HG03457 (cell line): Measurements from ENCODE around the gene SHROOM4.

Source experiments
- ATAC-seq: cut with Tn5 transposase; IDR thresholded peaks from one replicate; pipeline ENCODE4 v1.9.1; 2021; ENCODE audit warnings: moderate number of reproducible peaks; ENCODE audit not compliant: unreplicated experiment

SHROOM4 gene, protein sequence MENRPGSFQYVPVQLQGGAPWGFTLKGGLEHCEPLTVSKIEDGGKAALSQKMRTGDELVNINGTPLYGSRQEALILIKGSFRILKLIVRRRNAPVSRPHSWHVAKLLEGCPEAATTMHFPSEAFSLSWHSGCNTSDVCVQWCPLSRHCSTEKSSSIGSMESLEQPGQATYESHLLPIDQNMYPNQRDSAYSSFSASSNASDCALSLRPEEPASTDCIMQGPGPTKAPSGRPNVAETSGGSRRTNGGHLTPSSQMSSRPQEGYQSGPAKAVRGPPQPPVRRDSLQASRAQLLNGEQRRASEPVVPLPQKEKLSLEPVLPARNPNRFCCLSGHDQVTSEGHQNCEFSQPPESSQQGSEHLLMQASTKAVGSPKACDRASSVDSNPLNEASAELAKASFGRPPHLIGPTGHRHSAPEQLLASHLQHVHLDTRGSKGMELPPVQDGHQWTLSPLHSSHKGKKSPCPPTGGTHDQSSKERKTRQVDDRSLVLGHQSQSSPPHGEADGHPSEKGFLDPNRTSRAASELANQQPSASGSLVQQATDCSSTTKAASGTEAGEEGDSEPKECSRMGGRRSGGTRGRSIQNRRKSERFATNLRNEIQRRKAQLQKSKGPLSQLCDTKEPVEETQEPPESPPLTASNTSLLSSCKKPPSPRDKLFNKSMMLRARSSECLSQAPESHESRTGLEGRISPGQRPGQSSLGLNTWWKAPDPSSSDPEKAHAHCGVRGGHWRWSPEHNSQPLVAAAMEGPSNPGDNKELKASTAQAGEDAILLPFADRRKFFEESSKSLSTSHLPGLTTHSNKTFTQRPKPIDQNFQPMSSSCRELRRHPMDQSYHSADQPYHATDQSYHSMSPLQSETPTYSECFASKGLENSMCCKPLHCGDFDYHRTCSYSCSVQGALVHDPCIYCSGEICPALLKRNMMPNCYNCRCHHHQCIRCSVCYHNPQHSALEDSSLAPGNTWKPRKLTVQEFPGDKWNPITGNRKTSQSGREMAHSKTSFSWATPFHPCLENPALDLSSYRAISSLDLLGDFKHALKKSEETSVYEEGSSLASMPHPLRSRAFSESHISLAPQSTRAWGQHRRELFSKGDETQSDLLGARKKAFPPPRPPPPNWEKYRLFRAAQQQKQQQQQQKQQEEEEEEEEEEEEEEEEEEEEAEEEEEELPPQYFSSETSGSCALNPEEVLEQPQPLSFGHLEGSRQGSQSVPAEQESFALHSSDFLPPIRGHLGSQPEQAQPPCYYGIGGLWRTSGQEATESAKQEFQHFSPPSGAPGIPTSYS (N-terminal part only)

DNA sequence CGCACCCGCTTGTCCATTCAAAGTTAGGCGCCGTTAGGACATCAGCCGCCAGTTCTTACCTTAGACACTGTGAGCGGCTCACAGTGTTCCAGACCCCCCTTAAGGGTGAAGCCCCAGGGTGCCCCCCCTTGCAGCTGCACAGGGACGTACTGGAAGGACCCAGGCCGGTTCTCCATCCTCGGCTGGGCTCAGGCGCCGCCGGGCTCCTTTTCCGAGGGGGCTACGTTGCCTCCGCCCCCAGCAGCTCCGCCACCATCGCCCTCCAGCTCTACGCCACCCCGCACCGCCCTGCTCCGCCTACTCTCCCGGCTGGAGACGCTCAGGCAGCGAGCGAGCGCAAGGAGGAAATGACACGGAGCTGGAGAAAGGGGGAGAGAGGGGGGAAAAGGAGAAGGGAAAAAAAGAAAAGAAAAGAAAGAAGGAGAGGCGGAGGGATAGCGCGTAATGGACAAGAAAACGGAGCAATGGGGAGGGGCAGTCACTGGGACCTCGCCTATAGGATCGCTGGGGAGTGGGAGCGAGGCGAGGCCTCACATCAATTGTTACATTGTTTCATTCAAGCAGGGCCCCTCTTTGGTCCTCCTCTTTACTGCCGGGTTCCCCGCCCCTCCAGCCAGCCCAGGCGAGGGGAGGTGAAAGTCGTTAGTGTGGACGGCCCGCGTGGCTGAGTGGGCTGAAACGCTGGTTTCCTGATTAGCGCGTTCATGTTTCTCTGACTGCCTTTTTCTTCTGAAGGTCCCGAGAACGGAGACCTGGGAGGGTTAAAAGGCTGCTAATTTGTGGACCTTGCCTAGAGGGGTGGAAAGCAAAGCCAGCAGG, at the start of gene SHROOM4:
Gene SHROOM4 (minus strand): TSS at position 352 of the 819 bp plus-strand sequence. CDS start 176 bp downstream, at position 176.
- no peak for ATAC-seq

DNA sequence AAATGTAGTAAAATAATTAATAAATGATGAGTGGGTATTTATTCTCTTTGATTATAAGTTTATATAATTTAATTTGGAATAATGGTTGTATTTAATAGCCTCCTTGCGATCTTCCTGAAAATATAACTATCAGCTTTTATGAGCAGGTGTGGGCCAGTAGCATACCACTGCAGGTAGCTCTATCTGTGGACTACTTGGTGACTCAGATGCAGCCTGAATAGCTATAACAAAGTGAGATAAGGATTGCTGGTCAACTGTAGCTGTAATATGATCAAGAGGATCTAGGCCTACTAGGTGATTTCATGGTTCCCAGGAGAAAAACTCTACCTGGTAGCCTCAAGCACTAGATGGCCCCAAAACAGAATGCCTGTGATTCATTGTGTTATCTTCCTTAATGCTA, 49.5 kb upstream of the SHROOM4 start:
- no peak for ATAC-seq

DNA sequence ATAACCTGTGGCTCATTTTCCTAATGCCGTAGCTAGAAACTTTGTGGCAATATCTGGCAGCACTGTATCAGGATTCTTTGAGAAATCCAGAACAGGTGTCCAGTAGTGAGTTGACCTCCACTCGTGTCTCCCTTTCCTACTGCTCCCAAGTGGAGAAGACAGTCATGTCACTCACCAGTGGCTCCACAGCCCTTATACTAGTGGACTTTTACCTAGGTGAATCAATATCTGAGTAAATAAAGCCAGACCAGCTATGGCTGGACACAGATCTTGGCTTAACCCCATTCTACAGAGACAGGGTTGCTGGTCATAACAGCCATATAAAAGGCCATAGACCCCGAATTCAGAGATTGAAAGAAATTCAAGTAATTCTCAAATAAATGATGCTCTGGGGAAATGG, 46.5 kb upstream of the SHROOM4 start:
- ATAC-seq: no peak

DNA sequence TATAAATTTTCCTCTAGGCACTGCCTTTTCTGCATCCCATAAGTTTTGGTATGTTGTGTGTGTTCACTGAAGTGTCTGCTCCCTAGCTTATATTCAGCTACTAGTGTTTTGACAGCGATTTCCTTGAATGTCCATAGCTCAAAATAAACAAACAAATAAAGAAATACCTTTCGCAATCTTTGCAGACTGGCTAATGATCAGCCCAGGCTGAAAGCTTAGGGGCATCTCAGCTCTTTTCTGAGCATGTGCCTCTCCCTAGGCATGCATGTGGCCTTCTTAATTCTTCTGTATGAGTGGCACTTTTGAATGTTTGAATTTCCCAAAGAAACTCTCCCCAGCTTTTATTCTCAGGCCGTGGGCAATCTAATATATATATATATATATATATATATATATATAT, 44.6 kb upstream of the SHROOM4 start:
- ATAC-seq: no peak

DNA sequence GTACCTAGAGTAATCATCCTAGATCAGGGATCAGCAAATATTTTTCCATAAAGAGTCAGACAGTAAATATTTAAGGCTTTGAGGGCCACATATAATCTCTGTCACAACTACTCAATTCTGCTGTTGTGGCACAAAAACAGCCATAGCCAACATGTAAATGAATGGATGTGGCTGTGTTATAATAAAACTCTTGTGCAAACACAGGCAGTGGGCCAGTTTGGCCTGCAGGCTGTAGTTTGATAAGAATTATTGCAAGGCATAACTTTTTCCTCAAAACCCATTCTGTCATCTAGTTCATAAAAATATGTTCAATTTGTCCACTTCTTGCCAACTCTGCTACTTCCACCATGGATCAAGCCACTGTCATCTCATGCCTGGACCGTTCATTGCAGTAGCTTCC, 39.4 kb upstream of the SHROOM4 start:
- no peak for ATAC-seq

DNA sequence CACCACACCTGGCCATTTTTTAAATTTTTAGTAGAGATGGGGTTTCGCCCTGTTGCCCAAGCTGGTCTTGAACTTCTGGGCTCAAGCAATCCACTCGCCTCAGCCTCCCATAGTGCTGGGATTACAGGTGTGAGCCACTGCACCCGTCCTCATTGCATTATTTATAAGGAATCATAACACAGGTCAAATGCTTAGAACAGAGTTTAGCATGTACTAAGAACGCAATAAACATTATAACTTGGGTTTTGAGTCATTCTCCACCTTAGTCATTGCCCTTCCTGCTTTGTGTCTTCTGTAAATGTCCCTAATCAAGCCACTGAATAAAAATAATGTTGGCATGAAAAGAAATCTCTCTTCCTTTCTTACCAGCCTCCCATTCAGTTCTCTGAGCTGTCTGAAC, 38.5 kb upstream of the SHROOM4 start:
- ATAC-seq: no peak

DNA sequence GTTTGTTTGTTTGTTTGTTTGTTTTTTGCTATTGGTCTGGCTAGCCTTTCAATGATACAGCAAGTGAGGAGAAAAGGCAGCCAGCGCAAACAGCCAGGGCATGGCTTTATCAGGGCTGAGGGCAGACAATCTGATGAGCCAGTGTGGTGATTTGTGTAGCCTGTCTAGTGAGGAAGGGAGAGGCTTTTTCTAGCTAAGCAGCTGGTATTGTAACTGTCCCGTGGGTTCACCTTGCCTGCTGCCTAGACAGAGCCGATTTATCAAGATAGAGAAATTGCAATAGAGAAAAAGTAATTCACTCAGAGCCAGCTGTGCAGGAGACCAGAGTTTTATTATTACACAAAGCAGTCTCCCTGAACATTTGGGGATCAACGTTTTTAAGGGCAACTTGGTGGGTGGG, 28.2 kb upstream of the SHROOM4 start:
- no peak for ATAC-seq

DNA sequence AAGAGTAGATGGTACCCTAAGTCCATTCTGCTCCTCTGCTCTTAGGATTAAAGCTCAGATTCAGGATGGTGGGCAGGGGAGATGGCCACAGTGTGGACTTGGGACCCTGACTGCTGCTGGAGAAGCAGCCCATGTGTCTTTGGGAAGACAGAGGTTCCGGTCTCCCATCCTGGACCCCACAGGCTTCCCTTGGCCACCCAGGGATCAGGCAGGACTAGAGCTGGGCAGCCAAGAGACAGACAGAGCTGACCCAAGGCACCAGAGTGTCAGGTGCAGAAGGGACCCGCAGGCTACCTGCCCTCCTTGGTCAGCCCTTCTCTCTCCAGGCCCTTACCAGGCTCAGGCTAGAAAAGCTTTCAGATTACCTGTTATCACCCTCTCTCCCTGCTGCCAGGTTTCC, 25.7 kb upstream of the SHROOM4 start:
- no peak for ATAC-seq

DNA sequence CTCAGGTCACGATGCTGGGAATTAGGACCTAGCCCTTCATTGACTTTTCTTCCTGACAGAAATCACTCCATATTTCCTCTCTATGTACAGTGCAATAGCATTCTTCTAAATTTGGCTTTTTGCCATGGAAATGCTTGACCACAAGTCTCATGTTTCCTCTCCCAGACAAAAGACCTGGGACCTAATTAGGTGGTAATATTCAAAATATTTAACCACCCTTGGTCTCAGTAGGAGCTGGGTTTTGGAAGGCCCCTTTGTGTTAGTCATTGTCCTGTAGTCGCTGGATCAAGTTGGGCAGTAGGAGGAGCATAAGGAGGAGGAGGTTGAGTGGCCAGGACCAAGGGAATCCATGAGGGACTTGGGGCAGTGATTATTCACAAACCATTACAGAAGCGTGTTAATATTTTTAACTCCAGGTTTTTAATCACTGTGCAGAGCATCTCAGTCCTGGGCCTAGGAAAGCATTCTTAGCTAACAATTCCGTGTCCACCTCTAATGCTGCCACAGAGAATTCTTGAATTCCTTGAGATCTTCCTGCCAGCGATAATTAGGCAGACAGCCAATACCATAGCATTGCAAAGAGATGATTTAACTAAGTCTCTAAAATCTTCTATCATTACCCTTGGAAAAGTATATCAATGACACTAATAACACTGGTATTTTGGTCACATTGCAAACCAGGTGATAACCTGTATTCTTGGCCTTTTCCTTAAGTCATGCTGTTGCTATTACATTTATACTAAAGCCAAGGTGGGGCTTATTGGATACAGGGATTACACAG, 25.0 kb upstream of the SHROOM4 start:
- no peak for ATAC-seq

DNA sequence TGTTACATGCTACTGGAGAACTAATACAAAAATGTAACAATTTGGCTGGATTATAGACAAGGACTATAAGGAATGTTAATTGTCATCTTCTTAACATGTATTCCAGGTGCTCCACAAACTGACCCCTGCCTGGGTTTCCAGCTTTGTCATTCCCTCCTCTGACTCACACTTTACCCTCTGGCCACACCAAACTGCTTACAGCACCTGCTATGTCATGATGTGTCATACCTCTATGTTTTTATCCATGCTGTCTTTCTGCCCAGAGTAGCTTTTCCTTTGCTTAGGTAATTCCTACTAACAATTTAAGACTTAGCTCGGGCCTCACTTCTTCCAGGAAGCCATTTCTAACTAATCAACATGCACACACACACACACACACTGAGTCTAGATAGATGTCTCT, 14.0 kb upstream of the SHROOM4 start:
- no peak for ATAC-seq

DNA sequence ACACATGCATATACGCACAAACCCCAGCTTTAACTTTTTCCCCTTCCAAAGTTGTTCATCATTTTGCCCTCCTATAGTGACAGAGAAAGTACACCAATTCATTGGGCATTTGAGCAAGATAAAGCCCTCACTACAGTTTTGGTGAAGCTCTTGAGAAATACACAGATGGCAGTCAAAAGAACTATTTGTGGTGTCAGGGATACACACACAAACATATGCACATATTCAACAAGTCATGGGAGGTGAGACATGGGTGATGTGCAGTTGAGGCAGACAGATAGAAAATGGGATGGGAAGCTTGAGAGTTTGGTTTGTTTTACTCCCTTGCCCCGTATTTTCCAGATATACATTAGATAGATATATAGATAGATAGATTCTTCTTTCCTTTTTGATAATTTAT, 11.8 kb upstream of the SHROOM4 start:
- no peak for ATAC-seq

DNA sequence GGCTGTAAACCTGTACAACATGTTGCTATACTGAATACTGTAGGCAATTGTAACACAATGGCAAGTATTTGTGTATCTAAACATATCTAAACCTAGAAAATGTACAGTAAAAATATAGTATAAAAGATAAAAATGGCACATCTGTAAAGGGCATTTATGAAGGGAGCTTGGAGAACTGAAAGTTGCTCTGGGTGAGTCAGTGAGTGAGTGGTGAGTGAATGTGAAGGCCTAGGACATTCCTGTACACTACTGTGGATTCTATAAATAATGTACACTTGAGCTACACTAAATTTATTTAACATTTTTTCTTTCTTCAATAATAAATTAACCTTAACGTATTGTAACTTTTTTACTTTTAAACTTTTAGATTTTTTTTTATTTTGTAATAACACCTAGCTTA, 5.0 kb upstream of the SHROOM4 start:
- no peak for ATAC-seq

DNA sequence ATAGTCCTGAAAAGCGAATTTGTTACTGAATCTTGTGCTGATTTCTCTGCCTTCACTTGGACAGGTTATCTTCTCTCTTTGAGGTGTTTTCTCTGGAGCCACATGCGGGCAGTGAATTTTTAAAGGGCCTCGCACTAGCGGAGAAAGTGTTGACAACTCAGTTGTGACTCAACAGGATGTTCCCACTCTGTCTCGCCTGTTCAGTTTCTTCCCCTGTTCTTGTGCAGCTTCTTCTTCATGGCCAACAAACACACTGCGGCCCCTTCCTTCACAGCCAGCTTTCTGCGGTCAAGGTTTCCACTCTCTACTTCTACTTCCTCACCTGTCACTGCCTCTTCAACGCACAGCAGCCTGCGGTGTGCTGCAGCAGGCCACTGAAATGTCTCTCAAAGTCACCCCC, 1.1 kb upstream of the SHROOM4 start:
- ATAC-seq: no peak

DNA sequence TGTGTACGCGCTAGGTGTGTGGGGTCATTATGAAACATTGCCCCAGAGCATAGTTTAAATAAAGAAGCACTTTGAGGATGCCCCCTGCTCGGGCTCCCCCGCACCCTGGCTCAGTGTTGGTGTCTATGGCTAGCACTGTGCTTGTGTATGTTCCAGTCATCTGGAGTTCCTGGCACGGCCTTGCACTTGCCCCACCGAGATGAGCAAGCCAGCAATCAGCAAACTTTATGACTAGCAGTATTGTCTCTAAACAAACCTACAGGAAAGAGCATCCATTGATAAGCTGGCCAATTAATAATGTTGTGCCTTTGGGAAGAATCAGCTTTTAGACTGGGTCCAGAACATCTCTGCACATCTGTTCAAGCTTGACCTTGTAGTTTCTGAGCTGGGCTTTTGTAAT, 707 bp upstream of the SHROOM4 start:
- no peak for ATAC-seq

DNA sequence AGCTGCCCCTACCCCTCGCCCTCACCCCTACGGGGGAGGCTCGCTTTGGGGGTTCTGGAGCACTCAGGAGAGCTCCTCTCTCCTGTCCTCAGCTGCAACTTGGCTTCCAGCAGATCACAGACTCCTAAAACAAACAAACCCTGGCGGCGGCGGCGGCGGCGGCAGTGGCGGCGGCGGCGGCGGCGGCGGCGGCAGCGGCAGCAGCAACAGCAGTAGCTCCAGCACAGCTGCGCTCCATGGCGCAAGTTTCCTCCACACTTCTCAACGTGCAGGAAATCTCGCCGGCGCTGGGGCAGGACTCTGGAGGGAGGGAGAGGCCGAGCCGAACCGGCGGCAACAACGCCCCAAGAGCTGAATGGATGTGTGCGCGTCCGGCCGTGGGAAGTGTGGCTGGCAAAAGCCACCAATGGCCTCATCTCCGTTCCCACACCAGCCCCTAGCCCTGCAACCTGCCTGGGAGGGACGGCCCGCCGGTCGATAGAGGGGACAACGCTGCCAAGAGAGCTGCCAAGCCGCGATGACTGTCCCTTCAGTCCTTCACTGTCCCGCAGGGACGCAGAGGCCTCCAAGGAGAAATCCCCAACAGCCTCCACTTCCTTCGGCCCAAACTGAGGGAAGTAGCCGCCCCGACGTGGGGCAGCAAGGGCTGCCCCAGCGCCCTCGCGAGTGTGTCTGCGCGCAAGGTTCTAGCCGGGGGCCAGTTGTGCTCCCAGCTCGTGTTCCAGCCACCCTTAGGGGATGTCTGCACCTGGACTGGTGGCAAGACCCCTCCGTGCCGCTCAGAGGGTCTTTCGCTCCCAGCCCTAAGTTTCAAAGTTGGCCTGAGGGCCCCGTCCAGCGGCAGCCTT, 775 bp downstream of the SHROOM4 start:
- ATAC-seq: no peak

DNA sequence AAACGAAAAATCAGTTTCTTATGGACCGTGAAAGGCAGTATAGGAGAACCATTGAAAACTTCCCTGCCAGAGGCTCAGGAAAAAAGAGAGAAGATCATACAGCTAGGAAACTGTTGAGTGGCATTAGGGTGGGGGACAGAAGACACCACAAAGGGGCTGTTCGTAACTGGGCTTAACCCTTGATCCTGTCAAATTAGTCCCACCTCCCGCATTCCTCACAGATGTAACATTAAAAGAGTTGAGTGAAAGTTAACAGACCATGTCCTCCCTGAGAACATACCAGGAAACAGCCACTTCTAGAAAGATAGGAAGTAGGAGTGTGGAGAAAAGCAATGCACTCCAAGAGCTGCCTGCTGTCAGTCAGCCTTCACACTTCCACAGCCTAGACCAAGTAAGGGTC, 8.7 kb downstream of the SHROOM4 start:
- no peak for ATAC-seq

DNA sequence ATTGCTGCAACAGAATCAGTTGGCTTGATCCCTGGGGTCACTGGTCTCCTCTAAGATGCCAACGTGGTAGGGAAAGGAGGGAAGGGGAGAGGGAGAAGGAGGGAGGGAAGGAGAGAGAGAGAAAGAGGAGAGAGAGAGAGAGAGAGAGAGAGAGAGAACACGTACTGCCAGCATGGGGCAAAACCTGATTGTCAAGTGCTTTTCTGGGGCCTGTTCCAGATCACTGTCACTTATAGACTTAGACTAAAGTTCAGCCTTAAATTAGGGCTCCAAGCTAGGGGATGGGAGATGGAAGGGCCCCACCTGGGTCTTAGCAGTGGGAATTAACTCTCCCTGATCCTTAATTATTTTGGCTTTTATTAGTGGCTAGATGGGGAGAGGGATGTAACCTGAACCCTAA, 12.9 kb downstream of the SHROOM4 start:
- ATAC-seq: no peak

DNA sequence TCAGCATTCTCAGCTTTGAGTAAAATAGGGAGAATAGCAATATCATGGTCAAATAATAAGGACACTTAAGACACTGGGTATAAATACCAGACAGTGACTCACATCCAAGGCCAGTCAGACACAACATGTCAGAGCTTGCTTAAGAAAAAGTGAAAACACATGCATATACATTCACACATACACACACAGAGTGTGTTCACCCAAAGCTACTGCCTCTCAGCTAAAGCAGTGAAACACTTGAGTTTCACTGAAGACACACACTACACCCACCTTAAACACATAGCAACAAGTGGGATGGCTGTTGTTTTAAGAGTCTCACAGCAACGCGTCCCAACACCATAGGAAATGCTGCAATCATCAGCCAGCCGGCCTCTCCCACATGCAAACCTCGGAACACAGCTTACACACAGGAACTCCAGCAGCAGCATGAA, 14.4 kb downstream of the SHROOM4 start:
- no peak for ATAC-seq

DNA sequence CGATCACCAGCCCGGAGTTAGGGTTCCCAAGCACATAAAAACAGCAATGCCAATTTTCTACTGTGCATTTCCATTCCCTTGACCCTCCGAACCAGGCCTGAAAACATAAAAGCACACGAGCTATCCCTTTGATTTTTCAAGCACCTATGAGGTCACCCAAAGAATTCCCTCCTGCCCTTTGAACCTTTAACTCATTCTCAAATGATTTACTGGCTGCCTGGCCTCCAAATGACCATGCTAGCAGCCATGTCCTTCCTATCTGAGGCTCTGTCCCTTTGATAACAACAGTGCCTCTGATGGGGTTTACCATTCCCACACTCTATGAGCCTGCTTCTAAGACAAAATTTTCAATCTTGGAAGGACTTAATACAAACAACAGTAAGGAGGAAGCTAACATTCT, 15.2 kb downstream of the SHROOM4 start:
- no peak for ATAC-seq
